ENCODE measurements around the gene ANKDD1A.

- TF ChIP-seq CTCF (IDR thresholded peaks at IDR 0.05) (no peak), POLR2A (IDR thresholded peaks at IDR 0.05) (no peak)
These were observed 26.5 kb downstream of the ANKDD1A start for GRCh38 chr15:64938192-64938591.

Measured in esophagus squamous epithelium (tissue), 4 donors.